T-helper 22 cell (primary cell): ENCODE data around the gene CCDC90B.
"Not testable (repeated sequence)": the region's sequence is repeated elsewhere in the genome, so short reads cannot be mapped to it uniquely, and the experiment has no call there.

Experiments
- DNase-seq: peaks from one replicate; pipeline ENCODE4 v3.0.0-alpha.2; 2020; ENCODE audit warnings: low read depth

Gene CCDC90B

GRCh38 chr11:83287631-83288030 is 1.5 kb upstream of the CCDC90B start:
- no peak for DNase-seq

- DNase-seq, result no peak
Observed at GRCh38 chr11:83285151-83285770, 906 bp downstream of the CCDC90B start.

- DNase-seq, result no peak
Observed at GRCh38 chr11:83284501-83285150, 1.5 kb downstream of the CCDC90B start.

- DNase-seq, result no peak
Observed at GRCh38 chr11:83282084-83282716, 4.0 kb downstream of the CCDC90B start.

- no peak for DNase-seq
Observed at GRCh38 chr11:83280256-83280655, 5.9 kb downstream of the CCDC90B start.

DNA sequence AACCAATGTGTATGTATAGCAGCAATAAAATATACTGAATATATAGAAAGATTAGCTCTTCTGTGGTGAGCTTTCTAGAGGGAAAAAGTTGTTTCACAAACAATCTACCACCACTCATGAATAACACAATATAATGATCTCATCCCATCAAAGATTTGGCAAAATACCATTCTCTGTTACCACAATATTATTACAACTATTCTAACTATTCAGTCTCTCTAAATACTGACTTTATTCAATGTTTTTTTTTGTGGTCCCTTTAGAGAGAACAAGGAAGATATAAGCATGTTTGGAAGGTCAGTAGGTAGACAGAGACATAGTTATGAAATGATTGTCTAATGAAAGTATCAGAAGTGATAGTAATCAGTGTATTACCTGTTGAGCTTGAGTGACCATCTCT is 7.8 kb downstream of the CCDC90B start:
- no peak for DNase-seq

GRCh38 chr11:83275888-83276641 is 10.1 kb downstream of the CCDC90B start:
- DNase-seq, result no peak

DNA sequence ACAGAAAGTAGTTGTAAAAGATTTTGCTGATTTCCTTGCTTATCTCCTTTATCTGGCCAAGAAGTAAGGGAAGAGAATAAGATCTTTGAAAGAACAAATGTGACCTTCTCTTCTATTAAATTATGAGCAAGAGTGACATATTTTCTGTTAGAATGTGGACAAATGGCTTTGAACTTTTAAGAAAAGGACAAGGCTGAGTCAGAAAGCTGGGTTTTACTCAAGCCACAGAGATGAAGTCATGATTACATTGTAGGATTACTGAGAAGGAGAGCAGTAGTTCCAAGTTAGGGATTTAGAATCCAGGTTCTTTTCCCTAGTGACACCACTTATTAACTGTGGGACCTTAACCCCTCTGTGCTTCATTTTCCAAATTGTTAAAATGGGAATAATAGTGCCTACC is 13.5 kb downstream of the CCDC90B start:
- DNase-seq, result no peak

DNA sequence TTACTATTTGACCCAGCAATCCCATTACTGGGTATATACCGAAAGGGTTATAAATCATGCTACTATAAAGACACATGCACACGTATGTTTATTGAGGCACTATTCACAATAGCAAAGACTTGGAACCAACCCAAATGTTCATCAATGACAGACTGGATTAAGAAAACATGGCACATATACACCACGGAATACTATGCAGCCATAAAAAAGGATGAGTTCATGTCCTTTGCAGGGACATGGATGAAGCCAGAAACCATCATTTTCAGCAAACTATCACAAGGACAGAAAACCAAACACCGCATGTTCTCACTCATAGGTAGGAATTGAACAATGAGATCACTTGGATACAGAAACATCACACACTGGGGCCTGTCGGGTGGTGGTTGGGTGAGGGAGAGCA is 14.4 kb downstream of the CCDC90B start:
- not testable (repeated sequence) for DNase-seq

GRCh38 chr11:83269080-83269479 is 17.1 kb downstream of the CCDC90B start:
- not testable (repeated sequence) for DNase-seq

DNA sequence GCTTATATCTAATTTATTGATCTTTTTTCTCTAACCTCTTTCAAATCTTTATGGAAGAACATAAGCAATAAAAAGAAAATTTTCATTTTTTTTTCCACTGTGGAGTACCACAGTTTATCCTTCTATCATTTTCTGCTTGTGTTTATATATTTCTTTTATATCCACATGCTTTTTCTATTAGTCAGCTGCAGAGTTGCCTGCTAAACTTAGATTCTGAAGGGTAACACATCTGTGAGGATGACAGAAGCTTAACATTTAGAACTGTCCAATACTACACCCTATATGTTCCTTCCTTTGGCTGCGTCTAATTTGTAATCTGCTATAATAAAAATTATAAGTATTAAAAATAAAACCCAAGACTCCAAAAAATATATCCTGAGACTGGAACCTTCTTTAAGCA is 20.8 kb downstream of the CCDC90B start:
- DNase-seq, result no peak

DNA sequence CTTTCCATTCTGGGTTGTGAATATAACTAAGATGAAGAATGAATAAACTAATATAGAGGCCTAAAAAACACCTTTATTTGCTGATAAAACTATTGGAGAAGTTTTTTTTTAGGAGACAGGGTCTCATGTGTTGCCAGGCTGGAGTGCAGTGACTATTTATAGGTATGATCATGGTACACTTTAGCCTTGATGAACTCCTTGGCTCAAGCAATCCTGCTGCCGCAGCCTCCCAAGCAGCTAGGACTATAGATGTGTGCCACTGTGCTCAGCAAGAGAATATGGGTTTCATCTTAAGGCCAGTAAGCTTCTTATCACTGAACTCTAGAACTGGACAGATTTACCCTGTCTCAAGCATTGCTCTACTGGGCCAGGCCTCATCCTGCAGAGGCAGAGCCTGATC is 26.6 kb downstream of the CCDC90B start:
- DNase-seq, result no peak

DNA sequence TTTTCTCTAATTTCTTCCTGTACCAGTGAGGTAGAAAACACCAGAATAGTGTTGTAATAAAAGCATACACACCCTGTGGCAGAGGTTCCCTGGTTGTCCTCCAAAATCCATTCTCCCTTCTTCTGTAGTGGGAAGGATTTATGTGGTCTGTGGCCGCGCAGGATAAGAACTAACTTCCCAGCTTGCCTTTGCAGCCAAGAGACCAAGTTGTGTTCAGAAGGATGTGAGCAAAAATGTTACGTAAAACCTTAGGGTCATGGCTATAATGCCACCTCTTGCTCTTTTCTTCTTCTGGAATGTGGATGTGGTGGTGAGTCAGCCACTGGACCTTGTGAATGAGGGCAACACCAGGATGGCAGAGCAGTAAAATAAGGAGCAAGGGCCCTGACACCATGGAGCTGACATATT is 28.4 kb downstream of the CCDC90B start:
- DNase-seq, result no peak

DNA sequence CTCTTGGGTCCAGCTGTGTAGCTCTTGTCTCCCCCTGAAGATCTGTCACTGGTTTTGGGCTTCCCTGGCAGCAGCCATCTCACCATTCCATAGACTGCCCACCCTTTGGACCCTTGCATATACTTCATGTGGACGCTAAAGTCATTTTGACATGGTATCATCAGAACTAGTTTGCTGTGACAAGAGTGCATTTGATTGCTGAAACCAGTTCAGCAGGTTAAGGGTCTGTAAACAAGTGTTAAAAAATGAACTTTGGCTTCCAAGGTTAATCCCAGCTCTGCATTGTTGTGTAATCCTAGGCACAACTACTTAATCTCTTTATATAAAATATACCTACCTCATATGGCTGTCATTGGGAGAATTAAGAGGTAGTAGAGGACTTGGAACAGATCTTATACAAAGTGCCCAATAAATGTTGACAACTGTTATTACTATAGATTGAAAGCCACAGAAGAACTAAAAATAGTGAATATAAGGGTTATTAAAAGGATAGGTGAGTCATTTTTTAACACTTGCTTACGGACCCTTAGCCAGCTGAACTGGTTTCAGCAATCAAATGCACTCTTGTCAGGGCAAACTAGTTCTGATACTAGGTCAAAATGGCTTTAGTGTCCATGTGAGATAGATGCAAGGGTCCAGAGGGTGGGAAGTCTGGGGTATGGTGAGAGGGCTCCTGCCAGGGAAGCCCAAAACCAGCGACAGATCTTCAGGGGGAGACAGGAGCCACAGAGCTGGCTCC is 29.4 kb downstream of the CCDC90B start:
- DNase-seq, result no peak

DNA sequence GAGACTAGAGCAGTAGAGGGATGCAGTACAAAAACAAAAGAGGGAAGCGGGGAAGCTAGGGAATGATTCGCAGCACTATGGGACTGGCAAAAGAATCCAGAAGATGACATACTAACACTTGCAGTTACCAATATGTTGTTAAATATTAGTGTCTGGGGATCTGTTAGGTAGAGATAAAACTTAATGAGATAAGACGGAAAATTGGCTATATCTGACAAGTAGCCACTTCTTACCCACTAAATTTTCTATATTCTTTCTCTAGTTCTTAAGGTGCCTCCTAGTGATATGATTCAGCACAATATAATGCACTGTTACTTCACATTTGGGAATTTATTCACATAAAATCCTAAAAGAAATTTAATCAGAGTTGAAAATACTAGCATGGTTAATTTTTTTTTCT is 30.8 kb downstream of the CCDC90B start:
- no peak for DNase-seq

DNA sequence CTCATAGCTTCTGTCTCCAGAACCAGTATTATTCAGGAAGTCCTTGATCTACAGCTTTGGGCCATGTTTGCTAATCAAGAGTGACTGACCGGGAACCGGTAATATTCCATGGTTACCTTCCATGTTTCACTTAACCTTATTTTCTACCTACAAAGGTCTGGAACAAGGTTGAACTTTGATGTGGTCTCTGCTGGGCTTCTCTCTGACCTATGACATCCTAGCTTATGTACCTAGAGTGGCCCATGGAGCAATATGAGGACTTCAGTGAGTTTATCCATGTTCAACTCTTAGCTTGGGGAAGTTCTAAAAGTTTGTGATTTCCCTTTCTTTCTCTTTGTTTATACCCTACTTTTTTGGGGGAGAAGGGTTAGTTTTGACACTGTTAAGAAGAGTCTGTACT is 33.2 kb downstream of the CCDC90B start:
- no peak for DNase-seq

DNA sequence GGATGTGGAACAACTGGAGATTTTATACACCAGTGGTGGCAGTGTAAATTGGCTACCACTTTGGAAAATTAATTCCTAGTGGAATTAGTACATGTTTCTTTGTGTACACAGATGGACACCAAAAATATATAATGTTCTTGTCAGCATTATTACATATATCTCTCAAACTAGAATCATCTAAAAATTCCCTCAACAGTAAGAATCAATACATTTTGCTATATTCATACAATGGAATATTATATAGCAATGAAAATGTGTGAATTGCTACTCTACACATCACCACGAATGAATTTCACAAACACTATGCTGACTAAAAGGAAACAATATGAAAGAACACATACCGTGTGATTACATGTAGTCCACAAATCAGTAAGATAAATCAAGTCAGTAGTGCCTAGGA is 33.9 kb downstream of the CCDC90B start:
- DNase-seq, result no peak

DNA sequence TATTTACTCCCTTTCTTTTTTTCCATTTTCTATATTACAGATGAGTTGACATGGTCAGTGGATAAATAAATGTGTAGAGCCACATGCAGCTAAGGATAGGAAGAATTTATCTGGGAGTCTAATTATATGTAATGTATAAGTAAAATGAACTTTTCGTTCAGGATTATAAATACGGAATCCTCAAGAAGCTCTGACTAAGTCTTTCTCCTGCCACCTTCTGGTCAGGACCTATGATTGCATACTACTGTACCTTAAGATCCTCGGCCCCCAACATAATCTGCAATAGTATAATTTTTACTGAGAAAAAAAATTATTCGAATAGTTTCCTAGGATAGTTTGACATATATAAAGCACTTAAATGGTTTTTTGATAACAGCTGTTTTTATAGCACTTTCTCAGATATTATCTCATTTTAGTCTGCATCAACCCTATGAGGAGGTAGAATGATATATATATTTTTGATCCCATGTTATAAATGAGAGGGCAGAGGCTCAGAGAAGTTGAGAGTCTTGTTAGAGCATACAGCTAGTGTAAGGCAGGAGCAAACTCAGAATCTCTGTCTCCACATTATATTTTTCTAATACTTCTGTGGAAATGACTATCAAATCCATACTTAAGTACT is 36.1 kb downstream of the CCDC90B start:
- no peak for DNase-seq

DNA sequence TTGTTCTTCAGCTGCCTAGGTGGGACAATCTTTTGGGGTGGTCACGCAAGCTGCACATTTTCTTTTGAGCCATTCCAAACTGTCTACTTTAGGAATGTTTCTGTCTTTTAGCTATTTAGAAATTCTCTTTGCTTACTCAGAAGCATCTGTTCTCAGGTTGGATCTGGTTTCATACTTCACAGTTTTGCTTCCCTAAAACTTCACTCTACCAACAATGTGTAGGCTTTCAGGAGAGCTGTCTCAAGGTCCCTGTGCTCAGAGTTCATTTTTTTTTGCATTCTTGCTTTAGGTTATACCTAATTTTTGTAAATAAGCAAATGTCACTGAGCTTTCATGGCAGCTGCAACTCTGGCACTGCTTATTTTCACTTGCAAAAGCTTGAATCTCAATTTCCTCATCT is 36.7 kb downstream of the CCDC90B start:
- DNase-seq, result no peak

- DNase-seq, result no peak
Observed at GRCh38 chr11:83241291-83241946, 44.7 kb downstream of the CCDC90B start.

DNA sequence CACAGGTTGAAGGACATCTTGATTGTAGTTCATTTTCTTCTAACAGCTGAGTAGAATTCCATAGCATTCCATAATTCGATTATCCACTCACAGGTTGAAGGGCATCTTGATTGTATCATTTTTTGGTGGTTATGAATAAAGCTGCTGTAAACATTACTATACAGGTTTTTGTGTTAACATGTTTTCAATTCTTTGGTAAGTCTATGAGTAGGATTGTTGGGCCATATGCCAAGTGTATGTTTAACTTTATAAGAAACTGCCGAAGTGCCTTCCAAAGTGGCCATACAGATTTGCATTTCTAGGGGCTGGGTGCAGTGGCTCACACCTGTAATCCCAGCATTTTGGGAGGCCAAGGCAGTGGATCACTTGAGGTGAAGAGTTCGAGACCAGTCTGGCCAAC is 48.1 kb downstream of the CCDC90B start:
- no peak for DNase-seq
